Esophagus (tissue), 2 donors: ENCODE results near the gene SMDT1. TPM values are rescaled to one million over a fixed set of nuclear protein-coding genes. Genes with fewer than 3 reads are reported as not detected.

Experiments used
- H3K27ac ChIP-seq, 2 donors: one replicate each; pipeline ENCODE4 v1.5.1; 2013; ENCODE audit warnings: low read depth in 2 of 2, mild to moderate bottlenecking in 2 of 2, inconsistent platforms in 1 of 2, low read length in 1 of 2, moderate library complexity in 1 of 2
- H3K27me3 ChIP-seq, 2 donors: one replicate each; pipeline ENCODE4 v1.6.1; 2013; ENCODE audit warnings: low read length in 2 of 2, control low read depth in 1 of 2, mild to moderate bottlenecking in 1 of 2; ENCODE audit not compliant: insufficient read depth in 2 of 2, control insufficient read depth in 1 of 2
- H3K36me3 ChIP-seq, 2 donors: one replicate each; pipeline ENCODE4 v1.6.1; 2013; ENCODE audit warnings: low read length in 1 of 2; ENCODE audit not compliant: control insufficient read depth in 2 of 2, insufficient read depth in 2 of 2
- H3K4me1 ChIP-seq, 2 donors: one replicate each; pipeline ENCODE4 v1.6.1; 2013; ENCODE audit warnings: low read length in 1 of 2; ENCODE audit not compliant: control insufficient read depth in 2 of 2, insufficient read depth in 2 of 2
- H3K4me3 ChIP-seq, 2 donors: one replicate each; pipeline ENCODE4 v1.5.1; 2013; ENCODE audit warnings: low read length in 2 of 2, mild to moderate bottlenecking in 2 of 2, low read depth in 1 of 2, moderate library complexity in 1 of 2
- H3K9me3 ChIP-seq, 2 donors: one replicate each; pipeline ENCODE4 v1.6.1; 2013; ENCODE audit warnings: mild to moderate bottlenecking in 2 of 2, low read depth in 1 of 2, low read length in 1 of 2, moderate library complexity in 1 of 2; ENCODE audit not compliant: control insufficient read depth in 2 of 2, insufficient read depth in 1 of 2
- WGBS, 2 donors: extraction: QIAGEN DNeasy Blood & Tissue Kit; methylation state at CpG; one replicate each; pipeline ENCODE4 v1.1.7; 2013; 5-methylcytosine and 5-hydroxymethylcytosine counted together
- polyA plus RNA-seq, 2 donors: library from polyadenylated mRNA; stranded (reverse); fragments of 200-250 nt; gene quantifications; one replicate each; pipeline ENCODE4 v1.2.3, GENCODE V29; 2013
- donor health status: healthy with polysubstance abuse.
- donor health status: Bipolar disorder and iron deficiency.

The SMDT1 gene
- polyA plus RNA-seq, 2 donors: 111 to 116 TPM

- Histone ChIP-seq H3K36me3 (peaks cover 0 to 7% of the 10 kb centered on the region in 2 donors), H3K9me3 (no peaks in the 10 kb centered on the region), H3K27ac (no peak overlapping the region), H3K4me3 (no peak overlapping the region), H3K4me1 (peaks cover 6 to 16% of the 10 kb centered on the region in 2 donors), H3K27me3 (no peaks in the 10 kb centered on the region)
- WGBS, 2 donors: 83 to 89% methylated on average over 21 of the region's 21 CpGs
These were observed 1.9 kb upstream of the SMDT1 start for GRCh38 chr22:42077486-42078125.

- Histone ChIP-seq H3K36me3 (peaks cover 0 to 12% of the 10 kb centered on the region in 2 donors), H3K27ac (peak overlapping the region; percentile 91 to 99), H3K27me3 (no peaks in the 10 kb centered on the region), H3K9me3 (no peaks in the 10 kb centered on the region), H3K4me1 (peaks cover 3 to 14% of the 10 kb centered on the region in 2 donors), H3K4me3 (peak overlapping the region; percentile 76 to 79)
- 29 to 35% methylated on average over 24 of the region's 24 CpGs for WGBS, 2 donors
These were observed 806 bp upstream of the SMDT1 start for GRCh38 chr22:42078469-42079318.

- 1 to 2% methylated on average over 14 of the region's 14 CpGs for WGBS, 2 donors
- Histone ChIP-seq H3K9me3 (no peaks in the 10 kb centered on the region), H3K27ac (peak overlapping the region; percentile 87 to 99), H3K4me3 (peak overlapping the region; percentile 76 to 79), H3K27me3 (no peaks in the 10 kb centered on the region), H3K36me3 (peaks cover 0 to 12% of the 10 kb centered on the region in 2 donors), H3K4me1 (peaks cover 2 to 7% of the 10 kb centered on the region in 2 donors)
These were observed 787 bp downstream of the SMDT1 start for GRCh38 chr22:42080287-42080686.

- Histone ChIP-seq H3K4me1 (peaks cover 0 to 7% of the 10 kb centered on the region in 2 donors), H3K9me3 (no peaks in the 10 kb centered on the region), H3K36me3 (peaks cover 0 to 12% of the 10 kb centered on the region in 2 donors), H3K27ac (no peak overlapping the region), H3K27me3 (no peaks in the 10 kb centered on the region), H3K4me3 (no peak overlapping the region)
- WGBS, 2 donors: 93% methylated on average over 4 of the region's 4 CpGs
These were observed 3.6 kb downstream of the SMDT1 start for GRCh38 chr22:42083119-42083518.

DNA sequence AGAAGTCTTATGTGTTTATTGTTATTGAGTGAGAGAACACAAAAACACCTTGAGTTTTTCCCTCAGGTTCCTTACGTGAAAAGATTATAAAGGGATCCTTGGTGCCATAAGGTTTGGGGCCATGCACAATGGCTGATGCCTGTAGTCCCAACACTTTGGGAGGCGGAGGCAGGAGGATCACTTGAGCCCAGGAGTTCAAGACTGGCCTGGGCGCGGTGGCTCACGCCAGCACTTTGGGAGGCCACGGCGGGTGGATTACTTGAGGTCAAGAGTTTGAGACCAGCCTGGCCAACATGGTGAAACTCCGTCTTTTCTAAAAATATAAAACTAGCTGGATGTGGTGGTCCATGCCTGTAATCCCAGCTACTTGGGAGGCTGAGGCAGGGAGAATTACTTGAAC is 5.4 kb downstream of the SMDT1 start:
- no peaks in the 10 kb centered on the region for H3K27me3 ChIP-seq
- H3K4me3 ChIP-seq: no peak overlapping the region
- no peaks in the 10 kb centered on the region for H3K9me3 ChIP-seq
- 87 to 95% methylated on average over 8 of the region's 8 CpGs for WGBS, 2 donors
- H3K27ac ChIP-seq: no peak overlapping the region
- peaks cover 0 to 12% of the 10 kb centered on the region in 2 donors for H3K36me3 ChIP-seq
- peaks cover 0 to 10% of the 10 kb centered on the region in 2 donors for H3K4me1 ChIP-seq

DNA sequence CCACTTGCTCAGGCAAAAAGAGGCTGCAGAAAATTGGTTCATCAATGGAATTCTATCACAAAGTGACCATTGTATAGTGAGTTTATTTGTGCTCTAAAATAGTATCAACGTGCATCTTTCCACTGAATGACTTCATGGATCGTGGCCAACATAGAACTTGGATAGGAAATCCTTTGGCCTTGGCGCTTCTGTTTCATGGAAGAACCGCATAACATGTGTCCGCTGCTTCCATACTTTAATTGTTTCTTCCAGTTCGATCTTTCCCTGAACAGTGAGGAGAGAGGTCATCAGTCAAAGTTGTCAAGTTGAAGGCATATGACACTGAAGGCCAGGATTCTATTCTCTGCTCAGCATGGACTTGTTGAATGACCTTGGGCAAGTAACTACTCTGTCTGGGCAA is 6.6 kb downstream of the SMDT1 start:
- no peaks in the 10 kb centered on the region for H3K9me3 ChIP-seq
- H3K4me3 ChIP-seq: no peak overlapping the region
- 64 to 65% methylated on average over 6 of the region's 6 CpGs for WGBS, 2 donors
- H3K4me1 ChIP-seq: peaks cover 0 to 8% of the 10 kb centered on the region in 2 donors
- H3K36me3 ChIP-seq: peaks cover 0 to 12% of the 10 kb centered on the region in 2 donors
- no peaks in the 10 kb centered on the region for H3K27me3 ChIP-seq
- H3K27ac ChIP-seq: no peak overlapping the region

- Histone ChIP-seq H3K4me1 (peaks cover 0 to 4% of the 10 kb centered on the region in 2 donors), H3K9me3 (no peaks in the 10 kb centered on the region), H3K4me3 (peak within 1 kb of the TSS; percentile 68 to 88), H3K27me3 (no peaks in the 10 kb centered on the region), H3K27ac (peak within 1 kb of the TSS; percentile 98 to 99), H3K36me3 (no peaks in the 10 kb centered on the region)
- 0 to 1% methylated on average over 58 to 71 of the region's 71 CpGs for WGBS, 2 donors
These were observed 11.3 kb downstream of the SMDT1 start, which contains the start of gene NDUFA6 for GRCh38 chr22:42090596-42091454. TSS of gene NDUFA6 (minus strand) at chr22:42090772. CDS start at chr22:42090744, 28 bp downstream.

- Histone ChIP-seq H3K9me3 (no peaks in the 10 kb centered on the region), H3K27me3 (no peaks in the 10 kb centered on the region), H3K27ac (peak overlapping the region; percentile 88 to 95), H3K4me1 (peaks cover 0 to 4% of the 10 kb centered on the region in 2 donors), H3K36me3 (no peaks in the 10 kb centered on the region), H3K4me3 (peak overlapping the region; percentile 59)
- WGBS, 2 donors: 21 to 22% methylated on average over 7 of the region's 7 CpGs
These were observed 11.9 kb downstream of the SMDT1 start for GRCh38 chr22:42091455-42091782.

- Histone ChIP-seq H3K4me3 (no peak overlapping the region), H3K27me3 (no peaks in the 10 kb centered on the region), H3K9me3 (peaks cover 0 to 5% of the 10 kb centered on the region in 2 donors), H3K4me1 (no peaks in the 10 kb centered on the region), H3K27ac (no peak overlapping the region), H3K36me3 (no peaks in the 10 kb centered on the region)
- WGBS, 2 donors: 98% methylated on average over 3 of the region's 3 CpGs
These were observed 21.7 kb downstream of the SMDT1 start for GRCh38 chr22:42101199-42101598.
